Measurements from ENCODE around the gene MCM10.

The MCM10 gene
- long read RNA-seq, full-length matches to known transcripts: 171 of 476 reads
- long read RNA-seq, partial matches to known transcripts: 251 of 476 reads
- long read RNA-seq, other reads (novel, unspliced or antisense): 54 of 476 reads

DNA sequence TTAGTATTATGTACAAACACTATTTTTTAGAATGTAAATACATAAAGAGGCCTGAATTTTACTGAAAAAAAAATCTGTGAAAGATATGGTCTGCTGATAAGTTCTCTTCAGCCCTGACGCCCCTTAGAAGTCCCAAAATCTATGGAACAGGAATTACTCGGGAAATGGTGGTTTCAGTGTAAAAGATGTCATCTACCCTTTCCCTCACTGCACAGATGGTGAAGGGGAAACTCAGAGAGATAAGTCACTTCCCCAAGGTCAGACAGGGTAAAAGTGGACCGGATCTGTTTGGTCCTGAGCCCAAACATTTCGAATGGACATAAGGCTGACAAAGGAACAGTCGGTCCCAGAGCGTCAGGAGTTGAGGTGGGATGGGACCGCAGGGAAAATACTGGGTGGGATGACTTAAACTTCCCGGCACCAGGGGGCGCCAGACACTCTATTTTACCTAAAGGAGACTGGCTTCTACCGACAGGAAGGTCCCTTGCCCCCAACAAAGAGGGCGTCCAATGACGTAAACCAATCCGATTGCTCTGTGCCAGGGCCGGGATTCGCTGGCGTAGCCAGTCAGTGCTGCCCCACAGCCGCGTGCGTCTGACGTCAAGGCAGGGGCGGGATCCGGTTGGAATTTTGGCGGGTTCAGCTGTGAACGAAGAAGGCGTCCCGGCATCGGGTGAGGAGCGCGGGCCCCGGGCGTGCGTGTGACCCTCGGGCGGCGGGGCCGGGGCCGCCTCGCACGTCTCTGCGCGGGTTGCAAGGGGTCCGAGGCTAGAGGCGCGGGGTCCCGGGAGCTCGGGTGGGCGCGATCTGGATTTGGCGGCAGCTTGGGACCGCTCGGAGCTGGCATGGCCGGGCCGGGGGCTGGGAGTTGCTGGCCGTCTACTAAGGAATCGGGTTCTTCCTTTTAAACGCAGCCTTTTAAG is at the start of gene MCM10:
MCM10 (plus strand) TSS at position 625 of the 923 bp plus-strand sequence. CDS start 2,645 bp downstream, outside the sequence.
- Histone ChIP-seq H3K27ac (replicated peaks) (peak within 1 kb of the TSS; percentile 61), H3K4me3 (replicated peaks; ENCODE audit: insufficient read depth, low read length) (peak within 1 kb of the TSS; percentile 51), H3K27me3 (ENCODE audit: insufficient read depth, poor library complexity, severe bottlenecking) (no peaks in the 10 kb centered on the region)
- DNase-seq (ENCODE audit: low read depth in 1 of 2, low spot score in 1 of 2): peak; percentile 88 to 96
- TF ChIP-seq GABPA (IDR thresholded peaks at IDR 0.05; ENCODE audit: low read depth) (peak; percentile 68), CTCF (IDR thresholded peaks at IDR 0.05; ENCODE audit: insufficient read depth, low read length) (peak; percentile 12), REST (IDR thresholded peaks at IDR 0.05; ENCODE audit: insufficient replicate concordance, low read depth) (no peak), SPI1 (IDR thresholded peaks at IDR 0.05; ENCODE audit: borderline replicate concordance, low read depth) (no peak), POLR2AphosphoS5 (IDR thresholded peaks at IDR 0.05; ENCODE audit: low read depth) (0 out of 2 replicates have a peak, but pooled peaks have one; percentile 34)

GRCh38 chr10:13113544-13113943 is 47.8 kb upstream of the MCM10 start:
- H3K4me3 ChIP-seq (replicated peaks; ENCODE audit: insufficient read depth, low read length): no peak overlapping the region
- no peak overlapping the region for H3K27ac ChIP-seq (replicated peaks)
- no peak for DNase-seq (ENCODE audit: low read depth in 1 of 2, low spot score in 1 of 2)
- TF ChIP-seq GABPA (IDR thresholded peaks at IDR 0.05; ENCODE audit: low read depth) (no peak), REST (IDR thresholded peaks at IDR 0.05; ENCODE audit: insufficient replicate concordance, low read depth) (no peak), POLR2AphosphoS5 (IDR thresholded peaks at IDR 0.05; ENCODE audit: low read depth) (no peak), SPI1 (IDR thresholded peaks at IDR 0.05; ENCODE audit: borderline replicate concordance, low read depth) (no peak), CTCF (IDR thresholded peaks at IDR 0.05; ENCODE audit: insufficient read depth, low read length) (no peak)
- no peaks in the 10 kb centered on the region for H3K27me3 ChIP-seq (ENCODE audit: insufficient read depth, poor library complexity, severe bottlenecking)

DNA sequence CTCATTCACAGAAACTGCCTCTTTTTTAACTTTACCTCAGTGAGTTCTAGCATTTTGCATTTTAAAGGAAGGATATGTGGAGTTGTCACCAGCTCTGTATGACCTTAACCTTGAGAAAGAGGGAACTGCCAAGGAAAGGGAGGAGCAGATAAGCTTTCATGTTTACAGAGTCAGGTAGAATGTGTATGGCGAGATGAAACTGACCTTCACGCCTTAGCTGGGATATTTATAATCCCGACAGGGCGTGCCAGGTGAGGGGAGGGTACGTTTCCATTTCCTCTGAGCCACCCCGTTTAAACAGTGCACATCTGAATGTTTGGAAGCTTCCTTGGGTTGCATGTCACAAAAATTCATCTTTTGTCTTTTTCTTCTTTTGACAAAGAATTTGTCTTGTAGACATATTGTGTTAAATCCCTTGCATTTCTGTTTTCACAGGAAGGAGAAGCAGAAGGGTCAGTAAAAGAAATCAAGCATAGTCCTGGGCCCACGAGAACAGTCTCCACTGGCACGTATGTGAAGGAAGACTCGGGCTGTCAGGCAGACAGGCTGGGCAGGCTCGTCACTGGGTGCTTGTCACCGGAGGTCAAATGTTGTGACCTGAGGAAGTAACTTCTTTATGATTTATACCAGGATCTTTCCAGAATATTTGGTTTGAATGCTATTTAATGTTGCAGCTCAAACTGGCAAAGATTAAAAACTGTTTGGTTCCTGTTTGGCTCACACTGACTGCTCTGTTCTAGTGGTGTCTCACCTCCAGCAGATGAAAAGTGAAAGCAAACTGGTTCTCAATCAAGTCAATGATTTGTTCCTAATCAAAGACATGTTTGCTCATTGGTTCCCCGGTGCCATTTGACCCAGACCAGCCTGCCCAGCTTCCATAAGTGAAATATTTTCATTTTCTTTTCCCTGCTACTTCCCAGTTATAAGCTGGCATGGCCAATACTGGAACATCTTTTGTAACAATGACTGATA is 45.2 kb upstream of the MCM10 start:
- Histone ChIP-seq H3K27ac (replicated peaks) (no peak overlapping the region), H3K27me3 (ENCODE audit: insufficient read depth, poor library complexity, severe bottlenecking) (no peaks in the 10 kb centered on the region), H3K4me3 (replicated peaks; ENCODE audit: insufficient read depth, low read length) (no peak overlapping the region)
- TF ChIP-seq SPI1 (IDR thresholded peaks at IDR 0.05; ENCODE audit: borderline replicate concordance, low read depth): no peak
- TF ChIP-seq GABPA (IDR thresholded peaks at IDR 0.05; ENCODE audit: low read depth): no peak
- TF ChIP-seq REST (IDR thresholded peaks at IDR 0.05; ENCODE audit: insufficient replicate concordance, low read depth): no peak
- no peak for TF ChIP-seq CTCF (IDR thresholded peaks at IDR 0.05; ENCODE audit: insufficient read depth, low read length)
- TF ChIP-seq POLR2AphosphoS5 (IDR thresholded peaks at IDR 0.05; ENCODE audit: low read depth): no peak
- DNase-seq (ENCODE audit: low read depth in 1 of 2, low spot score in 1 of 2): no peak

All from HL-60 (cell line).